BLaER1 (cell line): Measurements from ENCODE around the gene SOCS7.

ENCODE experiments used
- H3K27ac ChIP-seq: shearing (Covaris generic); formaldehyde crosslinking; 2 replicates; pipeline ENCODE4 v1.8.1; 2022
- H3K27me3 ChIP-seq: shearing (Covaris generic); formaldehyde crosslinking; 2 replicates; pipeline ENCODE4 v1.8.1; 2022
- H3K36me3 ChIP-seq: shearing (Covaris generic); formaldehyde crosslinking; 2 replicates; pipeline ENCODE4 v1.8.1; 2022
- H3K4me1 ChIP-seq: shearing (Covaris generic); formaldehyde crosslinking; 2 replicates; pipeline ENCODE4 v1.8.1; 2022
- H3K4me2 ChIP-seq: shearing (Covaris generic); formaldehyde crosslinking; 2 replicates; pipeline ENCODE4 v1.8.1; 2022
- H3K4me3 ChIP-seq: shearing (Covaris generic); formaldehyde crosslinking; 2 replicates; pipeline ENCODE4 v1.8.1; 2022
- H3K9ac ChIP-seq: shearing (Covaris generic); formaldehyde crosslinking; 2 replicates; pipeline ENCODE4 v1.8.1; 2022
- H3K9me3 ChIP-seq: shearing (Covaris generic); formaldehyde crosslinking; 2 replicates; pipeline ENCODE4 v1.8.1; 2022
- H4K20me1 ChIP-seq: shearing (Covaris generic); formaldehyde crosslinking; 2 replicates; pipeline ENCODE4 v1.8.1; 2022
- Cebpa-rat ChIP-seq: shearing (Covaris generic); IDR thresholded peaks from 2 replicates; pipeline ENCODE4 v1.8.1; 2022

SOCS7 gene

DNA sequence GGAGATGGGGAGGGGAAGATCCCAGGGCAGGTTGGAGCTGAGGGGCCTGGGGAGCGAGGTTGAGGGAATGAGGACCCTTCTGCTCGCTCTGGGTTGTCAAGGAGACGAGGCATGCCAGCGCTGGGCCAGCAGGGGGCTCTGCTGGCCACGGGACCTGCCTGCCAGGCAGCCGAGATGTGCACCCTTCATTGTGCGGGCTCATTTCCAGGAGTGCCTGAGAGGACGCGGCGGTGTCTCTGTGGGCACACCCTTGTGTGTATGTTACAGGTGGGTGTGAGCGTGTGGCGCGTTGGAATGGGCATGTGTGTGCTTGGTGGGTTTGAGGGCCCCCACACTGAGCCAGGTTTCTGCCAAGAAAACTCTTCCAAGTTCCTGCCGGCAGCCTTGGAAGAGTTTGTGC is 92.5 kb downstream of the SOCS7 start:
- Histone ChIP-seq H3K4me3 (no peak overlapping the region), H3K4me1 (peaks cover 83% of the 10 kb centered on the region), H3K9me3 (no peaks in the 10 kb centered on the region), H3K27ac (no peak overlapping the region), H3K4me2 (peak overlapping the region; percentile 26), H3K27me3 (no peaks in the 10 kb centered on the region), H3K9ac (no peak overlapping the region), H4K20me1 (peaks cover 100% of the 10 kb centered on the region), H3K36me3 (peaks cover 31% of the 10 kb centered on the region)
- no peak for TF ChIP-seq Cebpa-rat

GRCh38 chr17:38447502-38448085 is 96.0 kb downstream of the SOCS7 start:
- peaks cover 83% of the 10 kb centered on the region for H3K4me1 ChIP-seq
- peak overlapping the region; percentile 18; the same call in 1 of the 2 replicates for H3K27ac ChIP-seq
- H3K4me3 ChIP-seq: no peak overlapping the region
- H3K9me3 ChIP-seq: no peaks in the 10 kb centered on the region
- no peak overlapping the region for H3K9ac ChIP-seq
- H3K27me3 ChIP-seq: no peaks in the 10 kb centered on the region; the same call in 1 of the 2 replicates
- TF ChIP-seq Cebpa-rat: no peak
- H3K36me3 ChIP-seq: peaks cover 7% of the 10 kb centered on the region
- H3K4me2 ChIP-seq: peak overlapping the region; percentile 90
- H4K20me1 ChIP-seq: peaks cover 100% of the 10 kb centered on the region

DNA sequence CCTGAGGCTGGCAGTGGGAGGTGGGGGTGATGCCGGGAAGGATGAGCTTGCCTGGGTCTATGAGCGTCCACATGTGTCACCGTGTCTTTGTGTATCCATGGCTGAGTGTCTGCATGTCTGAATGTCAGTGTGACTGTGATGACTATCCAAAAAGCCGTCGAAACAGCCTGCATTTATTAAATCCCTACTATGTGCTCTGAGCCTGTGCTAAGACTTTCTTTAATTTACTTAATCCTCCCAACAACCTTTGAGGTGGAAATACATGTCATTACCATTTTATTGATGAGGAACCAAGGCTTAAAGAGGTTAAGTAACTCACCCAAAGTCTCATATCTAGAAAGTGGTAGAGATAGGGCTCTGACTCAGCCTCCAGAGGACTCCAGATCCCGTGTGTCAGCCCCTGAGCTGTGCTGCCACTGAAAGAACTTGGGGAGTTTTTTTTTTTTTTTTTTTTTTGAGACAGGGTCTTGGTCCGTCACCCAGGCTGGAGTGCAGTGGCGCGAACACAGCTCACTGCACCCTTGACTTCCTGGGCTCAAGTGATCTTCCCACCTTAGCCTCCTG is 96.6 kb downstream of the SOCS7 start:
- peaks cover 100% of the 10 kb centered on the region for H4K20me1 ChIP-seq

DNA sequence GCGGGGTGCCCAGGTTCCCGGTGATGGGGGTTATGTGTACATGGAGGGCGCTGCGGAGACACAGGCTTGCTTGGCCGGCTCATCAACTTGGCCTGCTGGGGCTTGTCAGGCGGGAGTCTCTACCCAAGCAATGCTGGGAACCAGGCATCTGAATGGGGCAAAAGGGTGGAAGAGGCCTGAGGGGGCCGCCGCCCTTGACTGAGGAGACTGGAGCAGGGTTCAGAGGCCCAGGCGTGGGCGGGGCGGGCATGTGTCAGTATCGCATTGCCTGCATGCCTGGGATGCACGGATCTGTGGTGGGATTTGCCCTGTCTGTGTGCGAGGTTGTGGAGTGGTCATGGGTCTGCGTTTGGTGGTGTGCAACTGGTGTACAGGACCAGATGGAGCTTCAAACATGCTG is 97.7 kb downstream of the SOCS7 start:
- Histone ChIP-seq H3K27me3 (peaks cover 8% of the 10 kb centered on the region; the same call in 1 of the 2 replicates), H3K4me2 (peak overlapping the region; percentile 90), H3K4me1 (peaks cover 83% of the 10 kb centered on the region), H3K9me3 (no peaks in the 10 kb centered on the region), H4K20me1 (peaks cover 100% of the 10 kb centered on the region), H3K36me3 (peaks cover 4% of the 10 kb centered on the region), H3K9ac (peak overlapping the region; percentile 49; the same call in 1 of the 2 replicates), H3K4me3 (no peak overlapping the region; the same call in 1 of the 2 replicates), H3K27ac (peak overlapping the region; percentile 33)
- no peak for TF ChIP-seq Cebpa-rat

More for the DNA sequence above, 96.6 kb downstream of the SOCS7 start:
- peak overlapping the region; percentile 18; the same call in 1 of the 2 replicates for H3K27ac ChIP-seq
- no peaks in the 10 kb centered on the region for H3K9me3 ChIP-seq
- no peak overlapping the region for H3K4me3 ChIP-seq
- no peak overlapping the region for H3K9ac ChIP-seq
- peaks cover 83% of the 10 kb centered on the region for H3K4me1 ChIP-seq
- H3K36me3 ChIP-seq: peaks cover 6% of the 10 kb centered on the region
- no peak for TF ChIP-seq Cebpa-rat
- peak overlapping the region; percentile 90 for H3K4me2 ChIP-seq
- peaks cover 5% of the 10 kb centered on the region; the same call in 1 of the 2 replicates for H3K27me3 ChIP-seq

DNA sequence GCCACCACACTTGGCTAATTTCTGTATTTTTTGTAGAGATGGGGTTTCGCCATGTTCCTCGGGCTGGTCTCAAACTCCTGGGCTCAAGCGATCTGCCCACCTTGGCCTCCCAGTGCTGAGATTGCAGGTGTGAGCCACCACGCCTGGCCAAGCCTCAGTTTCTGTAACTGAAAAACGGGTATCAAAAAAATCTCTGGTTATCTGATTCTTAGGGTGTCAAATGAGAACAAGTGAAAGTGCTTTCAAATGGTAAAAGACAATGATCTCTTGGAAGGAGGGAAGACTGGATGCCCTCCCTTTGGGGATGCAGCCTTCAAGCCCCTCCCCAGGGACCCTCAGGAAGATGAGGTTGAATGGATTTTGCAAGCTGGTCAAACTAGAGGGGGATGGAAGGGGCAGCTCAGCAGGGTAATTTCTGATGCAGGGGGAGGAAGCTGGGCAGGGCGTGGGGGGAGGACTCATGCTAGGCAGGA is 98.9 kb downstream of the SOCS7 start:
- Histone ChIP-seq H3K9me3 (no peaks in the 10 kb centered on the region), H3K9ac (peak overlapping the region; percentile 49; the same call in 1 of the 2 replicates), H3K27me3 (peaks cover 8% of the 10 kb centered on the region; the same call in 1 of the 2 replicates), H4K20me1 (peaks cover 100% of the 10 kb centered on the region), H3K4me2 (peak overlapping the region; percentile 90), H3K4me1 (peaks cover 93% of the 10 kb centered on the region), H3K27ac (peak overlapping the region; percentile 33), H3K36me3 (no peaks in the 10 kb centered on the region), H3K4me3 (peak overlapping the region; percentile 43)
- no peak for TF ChIP-seq Cebpa-rat

DNA sequence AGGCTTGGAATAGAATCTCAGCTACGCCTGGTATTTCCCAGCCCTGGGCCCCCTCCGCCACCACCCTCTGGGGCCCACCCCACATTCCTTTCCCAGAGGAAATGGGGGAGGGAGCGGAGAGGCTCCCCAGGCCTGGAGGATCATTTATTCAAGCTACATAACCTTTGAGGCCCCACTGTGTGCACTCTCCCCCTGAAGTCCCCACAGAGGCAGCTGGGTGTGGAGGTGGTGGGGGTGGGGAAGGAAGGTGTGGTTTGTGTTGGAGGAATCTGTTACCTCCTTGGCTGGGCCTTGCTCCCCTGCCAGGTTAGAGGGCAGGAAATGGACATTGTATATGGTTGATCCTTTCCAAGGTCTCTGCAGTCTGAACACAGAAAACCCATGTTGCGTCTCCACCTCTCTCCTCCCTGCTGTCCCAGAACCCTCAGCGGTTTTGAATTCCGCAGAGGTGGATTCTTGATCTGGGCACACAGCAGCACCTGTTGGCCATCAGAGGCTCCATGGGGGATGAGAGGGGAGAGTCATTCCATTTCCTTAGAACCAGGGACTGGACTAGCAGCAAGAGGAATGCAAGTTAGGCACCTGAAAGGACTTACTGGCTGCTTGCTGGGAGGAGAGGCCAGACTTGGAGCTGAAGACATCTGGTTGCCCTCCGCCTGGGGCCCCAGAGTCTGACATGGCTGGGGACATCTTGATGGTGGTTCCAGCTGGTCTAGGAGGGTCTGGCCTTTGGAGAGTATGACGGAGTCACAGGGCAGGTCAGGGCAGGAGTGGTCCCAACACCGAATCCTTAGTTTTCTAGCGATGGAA is 99.6 kb downstream of the SOCS7 start:
- Histone ChIP-seq H3K4me1 (peaks cover 99% of the 10 kb centered on the region), H3K9me3 (no peaks in the 10 kb centered on the region), H3K9ac (peak overlapping the region; percentile 53; the same call in 1 of the 2 replicates), H3K4me3 (peak overlapping the region; percentile 43), H3K36me3 (no peaks in the 10 kb centered on the region), H3K27ac (peak overlapping the region; percentile 33), H3K27me3 (peaks cover 8% of the 10 kb centered on the region; the same call in 1 of the 2 replicates), H4K20me1 (peaks cover 100% of the 10 kb centered on the region), H3K4me2 (peak overlapping the region; percentile 90)
- no peak for TF ChIP-seq Cebpa-rat

DNA sequence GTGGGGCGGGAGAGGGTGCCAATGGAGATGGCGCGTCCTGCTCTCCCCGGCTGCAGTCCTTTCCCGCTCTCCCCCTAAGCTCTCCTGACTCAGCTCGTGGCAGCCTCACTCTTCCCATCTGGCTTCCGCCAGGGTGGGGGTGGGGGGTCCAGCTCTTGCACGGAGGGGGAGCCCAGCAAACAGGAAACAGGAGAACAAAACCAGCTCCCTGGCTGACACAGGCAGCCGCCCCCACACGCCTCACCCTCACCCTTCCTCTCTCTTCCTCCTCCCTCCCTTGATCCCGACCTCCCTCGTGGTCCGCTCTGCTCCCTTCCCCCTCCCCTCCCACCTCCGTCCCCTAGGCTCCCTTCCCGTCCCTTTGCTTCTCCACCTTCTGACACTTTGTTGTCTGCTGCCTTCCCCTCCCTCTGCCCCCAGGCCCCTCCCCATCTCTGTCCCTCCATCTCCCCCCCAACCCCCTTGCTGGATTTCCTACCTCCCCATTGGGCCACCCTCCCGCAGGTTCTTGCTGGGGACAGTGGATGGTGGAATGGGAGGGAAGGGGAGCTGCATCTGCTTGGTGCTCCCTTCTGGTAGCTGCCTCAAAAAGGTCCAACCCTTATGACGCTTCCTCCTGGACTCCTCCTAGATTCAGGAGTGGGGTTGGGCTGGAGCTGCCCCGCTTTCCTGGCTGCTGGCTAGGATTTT is 100.3 kb downstream of the SOCS7 start:
- H3K4me2 ChIP-seq: peak overlapping the region; percentile 90
- H3K36me3 ChIP-seq: no peaks in the 10 kb centered on the region
- H3K4me3 ChIP-seq: peak overlapping the region; percentile 41; the same call in 1 of the 2 replicates
- H4K20me1 ChIP-seq: peaks cover 100% of the 10 kb centered on the region
- H3K27me3 ChIP-seq: peaks cover 8% of the 10 kb centered on the region; the same call in 1 of the 2 replicates
- H3K9ac ChIP-seq: peak overlapping the region; percentile 53; the same call in 1 of the 2 replicates
- H3K4me1 ChIP-seq: peaks cover 100% of the 10 kb centered on the region
- peak overlapping the region; percentile 33; the same call in 1 of the 2 replicates for H3K27ac ChIP-seq
- no peaks in the 10 kb centered on the region for H3K9me3 ChIP-seq
- TF ChIP-seq Cebpa-rat: no peak

DNA sequence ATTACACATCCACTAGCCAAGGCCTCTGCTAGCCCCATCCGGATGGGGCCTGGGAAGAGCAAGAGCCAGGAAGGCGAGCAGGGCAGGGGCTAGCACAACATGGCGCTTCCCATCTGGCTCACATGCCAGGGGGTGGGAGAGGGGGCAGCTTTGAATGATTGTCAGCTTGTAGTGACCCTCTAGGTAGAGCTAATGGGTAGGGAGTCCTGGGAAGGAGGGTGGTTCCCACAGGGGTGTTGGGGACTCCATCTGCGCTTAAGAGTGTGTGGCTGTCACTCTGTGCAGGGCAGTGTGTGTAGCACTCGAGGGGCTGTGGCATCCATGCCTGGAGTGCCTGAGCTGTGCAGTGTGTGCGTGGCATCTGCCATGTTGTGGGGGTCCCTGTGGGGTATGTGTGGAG is 101.1 kb downstream of the SOCS7 start:
- H3K36me3 ChIP-seq: peaks cover 3% of the 10 kb centered on the region
- peaks cover 8% of the 10 kb centered on the region; the same call in 1 of the 2 replicates for H3K27me3 ChIP-seq
- peak overlapping the region; percentile 90 for H3K4me2 ChIP-seq
- no peak overlapping the region for H3K4me3 ChIP-seq
- TF ChIP-seq Cebpa-rat: no peak
- peaks cover 96% of the 10 kb centered on the region for H3K4me1 ChIP-seq
- no peak overlapping the region for H3K27ac ChIP-seq
- no peaks in the 10 kb centered on the region for H3K9me3 ChIP-seq
- no peak overlapping the region for H3K9ac ChIP-seq
- H4K20me1 ChIP-seq: peaks cover 100% of the 10 kb centered on the region

- H3K9me3 ChIP-seq: no peaks in the 10 kb centered on the region
- peaks cover 96% of the 10 kb centered on the region for H3K4me1 ChIP-seq
- peak overlapping the region; percentile 90 for H3K4me2 ChIP-seq
- no peak overlapping the region for H3K27ac ChIP-seq
- peaks cover 100% of the 10 kb centered on the region for H4K20me1 ChIP-seq
- H3K27me3 ChIP-seq: peaks cover 8% of the 10 kb centered on the region; the same call in 1 of the 2 replicates
- TF ChIP-seq Cebpa-rat: no peak
- peak overlapping the region; percentile 60 for H3K4me3 ChIP-seq
- H3K36me3 ChIP-seq: peaks cover 15% of the 10 kb centered on the region
- H3K9ac ChIP-seq: peak overlapping the region; percentile 28
Observed at GRCh38 chr17:38453951-38454421, 102.3 kb downstream of the SOCS7 start.
